ENCODE data around the gene INTS7.

GRCh38 chr1:212044851-212045250, 9.5 kb upstream of the INTS7 start:
- TF ChIP-seq CTCF (IDR thresholded peaks at IDR 0.05) (no peak), POLR2A (IDR thresholded peaks at IDR 0.05) (no peak)
